Astrocyte (in vitro differentiated cells and primary cell): ENCODE data around the gene ITGA3.

Source experiments
- CTCF ChIP-seq: IDR thresholded peaks from 2 replicates; pipeline ENCODE4 v1.5.1; 2011; ENCODE audit warnings: low read depth, mild to moderate bottlenecking, inconsistent platforms, low read length, moderate library complexity; ENCODE audit not compliant: insufficient read depth
- EZH2 ChIP-seq: IDR thresholded peaks from 2 replicates; pipeline ENCODE4 v1.6.1; 2012; ENCODE audit warnings: mild to moderate bottlenecking, low read length, inconsistent platforms; ENCODE audit not compliant: insufficient read depth

GRCh38 chr17:50100480-50100883 lies 44.6 kb downstream of the ITGA3 start:
- TF ChIP-seq CTCF (no peak), EZH2 (no peak)
